Subcutaneous abdominal adipose tissue (tissue), 5 donors: ENCODE data around the gene USP9Y.

ENCODE experiments used
- H3K27ac ChIP-seq: one replicate; pipeline ENCODE4 v1.7.0; 2013; ENCODE audit warnings: low read depth, mild to moderate bottlenecking, inconsistent platforms, low read length, moderate library complexity
- H3K27me3 ChIP-seq, 5 donors: one replicate each; pipeline ENCODE4 v1.7.0; 2013; ENCODE audit warnings: low read length in 5 of 5, inconsistent platforms in 1 of 5; ENCODE audit not compliant: control insufficient read depth in 5 of 5, insufficient read depth in 4 of 5
- H3K36me3 ChIP-seq, 5 donors: one replicate each; pipeline ENCODE4 v1.7.0; 2013; ENCODE audit warnings: low read length in 5 of 5; ENCODE audit not compliant: control insufficient read depth in 5 of 5, insufficient read depth in 5 of 5
- H3K4me1 ChIP-seq, 5 donors: one replicate each; pipeline ENCODE4 v1.7.0; 2013; ENCODE audit warnings: low read length in 5 of 5, mild to moderate bottlenecking in 3 of 5, moderate library complexity in 1 of 5; ENCODE audit not compliant: control insufficient read depth in 5 of 5, insufficient read depth in 5 of 5
- H3K4me3 ChIP-seq, 5 donors: one replicate each; pipeline ENCODE4 v1.7.0; 2013; ENCODE audit warnings: low read length in 5 of 5, low read depth in 1 of 5
- H3K9ac ChIP-seq, 5 donors: one replicate each; pipeline ENCODE4 v1.7.0; 2013; ENCODE audit warnings: low read length in 5 of 5, mild to moderate bottlenecking in 4 of 5, moderate library complexity in 3 of 5
- H3K9me3 ChIP-seq, 5 donors: one replicate each; pipeline ENCODE4 v1.7.0; 2013; ENCODE audit warnings: low read length in 5 of 5; ENCODE audit not compliant: control insufficient read depth in 5 of 5
- donor health status: healthy.
- donor health status: healthy.
- donor health status: healthy.
- donor health status: healthy.
- donor health status: healthy.

USP9Y gene

DNA sequence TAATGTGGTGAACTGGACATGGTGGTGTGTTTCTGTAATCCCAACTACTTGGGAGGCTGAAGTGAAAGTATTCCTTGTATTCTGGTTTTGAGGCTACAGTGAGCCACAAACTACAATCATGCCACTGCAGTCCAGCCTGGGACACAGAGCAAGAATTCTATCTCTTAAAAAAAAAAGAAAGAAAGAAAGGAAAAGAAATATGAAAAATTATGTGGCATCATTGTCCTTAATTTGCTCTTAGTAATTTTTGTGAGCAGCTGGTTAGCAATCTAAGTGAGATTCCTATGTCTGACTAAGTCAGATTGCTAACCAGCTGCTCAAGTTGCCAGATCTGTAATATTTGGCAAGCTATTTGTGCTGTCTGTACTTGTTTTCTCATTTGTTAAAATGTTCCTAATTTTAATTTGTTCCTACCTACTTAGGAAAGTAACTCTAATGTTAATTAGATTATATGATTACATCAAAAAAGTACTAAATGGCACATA, 154.8 kb downstream of the USP9Y start:
- Histone ChIP-seq H3K9ac (no peak overlapping the region), H3K4me1 (no peaks in the 10 kb centered on the region), H3K9me3 (no peaks in the 10 kb centered on the region), H3K4me3 (no peak overlapping the region), H3K27ac (no peak overlapping the region), H3K36me3 (no peaks in the 10 kb centered on the region), H3K27me3 (no peaks in the 10 kb centered on the region)

DNA sequence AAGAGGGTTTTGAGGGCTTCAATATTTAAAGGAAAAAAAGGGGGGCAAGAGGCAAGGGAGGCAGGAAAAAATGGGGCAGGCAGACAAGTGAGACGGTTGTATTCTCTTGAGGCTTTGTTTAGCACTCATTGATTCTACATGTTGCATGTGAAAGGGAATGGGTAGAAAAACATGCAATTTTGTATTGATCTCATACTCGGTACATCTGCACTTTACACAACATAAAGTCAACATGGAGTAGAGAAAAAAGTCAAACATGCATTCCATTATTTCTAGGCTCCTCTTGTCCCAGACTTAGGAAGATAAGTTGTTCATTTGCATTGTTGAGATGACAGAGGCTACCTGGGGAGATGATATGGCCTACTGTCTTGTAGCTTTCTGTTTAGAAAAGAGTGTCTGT, 166.9 kb downstream of the USP9Y start:
- no peak overlapping the region for H3K9ac ChIP-seq

DNA sequence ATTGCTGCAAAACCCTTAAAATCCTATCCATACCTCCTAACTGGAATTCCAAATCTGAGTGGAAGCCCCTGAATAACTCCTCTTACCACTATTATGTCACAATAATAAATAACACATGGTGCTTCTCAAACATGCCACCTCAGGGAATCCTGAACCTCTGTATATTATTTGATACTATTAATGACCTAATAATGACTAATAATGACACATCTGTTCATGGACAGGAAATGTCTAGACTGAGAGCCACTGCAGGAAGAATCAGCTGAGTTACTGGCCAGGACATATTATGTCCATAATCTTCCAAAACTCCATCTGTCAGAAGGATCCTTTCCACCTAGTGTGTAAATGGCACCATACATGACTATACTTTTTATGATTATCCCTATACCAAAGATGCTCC, 195.9 kb downstream of the USP9Y start:
- Histone ChIP-seq H3K36me3 (no peaks in the 10 kb centered on the region), H3K9ac (no peak overlapping the region), H3K27me3 (no peaks in the 10 kb centered on the region), H3K4me1 (no peaks in the 10 kb centered on the region), H3K4me3 (no peak overlapping the region), H3K9me3 (no peaks in the 10 kb centered on the region), H3K27ac (no peak overlapping the region)

More for the DNA sequence above, 166.9 kb downstream of the USP9Y start:
- H3K36me3 ChIP-seq, result no peaks in the 10 kb centered on the region
- no peak overlapping the region for H3K27ac ChIP-seq
- no peaks in the 10 kb centered on the region for H3K27me3 ChIP-seq
- no peaks in the 10 kb centered on the region for H3K4me1 ChIP-seq
- H3K9me3 ChIP-seq, result no peaks in the 10 kb centered on the region
- no peak overlapping the region for H3K4me3 ChIP-seq

DNA sequence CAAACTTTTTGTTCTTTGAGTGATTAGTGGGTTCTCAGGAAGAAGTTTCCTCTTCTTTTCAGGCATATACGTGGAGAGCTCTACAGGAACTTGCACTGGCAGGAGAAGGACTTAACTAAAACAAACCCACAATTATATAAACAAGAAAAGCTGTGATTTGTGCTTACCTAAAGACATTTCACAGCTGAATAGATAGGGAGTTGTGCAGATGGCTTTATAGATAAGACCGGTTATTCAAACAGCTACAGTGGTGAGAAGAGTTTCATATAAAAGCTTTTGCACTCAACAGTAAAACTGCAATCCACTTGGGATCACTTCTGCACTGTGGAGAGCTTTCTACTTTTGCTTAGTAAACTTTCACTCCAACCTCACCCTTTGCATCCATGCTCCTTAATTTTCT, 197.6 kb downstream of the USP9Y start:
- Histone ChIP-seq H3K36me3 (no peaks in the 10 kb centered on the region), H3K4me3 (no peak overlapping the region), H3K27ac (no peak overlapping the region), H3K9me3 (no peaks in the 10 kb centered on the region), H3K9ac (no peak overlapping the region), H3K4me1 (no peaks in the 10 kb centered on the region), H3K27me3 (no peaks in the 10 kb centered on the region)

DNA sequence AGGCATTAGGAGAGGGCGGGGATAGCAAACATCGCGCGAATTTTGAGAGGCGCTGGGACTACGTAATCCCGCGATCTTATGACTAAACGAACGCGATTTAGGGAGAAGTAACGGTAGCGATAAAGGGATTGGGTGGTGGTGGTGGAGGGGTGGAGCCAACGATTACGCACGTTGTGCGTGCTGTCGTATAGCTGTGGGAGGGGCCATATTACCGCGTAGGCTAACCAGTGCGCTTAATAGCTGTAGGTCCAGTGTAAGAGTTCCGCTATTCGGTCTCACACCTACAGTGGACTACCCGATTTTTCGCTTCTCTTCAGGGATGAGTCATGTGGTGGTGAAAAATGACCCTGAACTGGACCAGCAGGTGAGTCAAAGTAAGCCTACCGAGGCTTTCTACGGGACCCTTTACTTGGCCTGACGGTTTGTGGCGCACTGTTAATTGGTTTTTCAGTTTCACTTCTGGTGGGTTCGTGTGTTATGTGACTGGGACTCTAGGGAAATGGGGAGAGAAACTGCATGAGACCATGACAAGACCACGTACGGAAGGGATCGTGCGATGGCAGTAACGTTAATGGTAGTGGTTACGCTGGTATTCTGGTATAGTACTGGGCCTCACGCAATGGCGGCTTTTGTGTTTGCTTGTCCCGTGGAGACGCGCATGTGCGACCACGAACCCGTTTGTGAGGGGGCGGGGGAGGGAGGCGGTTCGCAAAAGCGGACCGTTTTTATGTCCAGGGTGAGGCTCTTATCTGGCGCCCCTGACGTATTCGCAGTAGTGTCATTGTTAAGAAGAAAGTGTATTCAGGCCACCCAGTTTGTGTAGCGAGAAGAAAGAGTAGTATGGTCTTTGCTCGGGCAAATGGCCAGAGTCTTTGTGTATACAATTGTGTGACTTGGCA, 203.8 kb downstream of the USP9Y start, which contains the start of gene DDX3Y:
Gene DDX3Y (plus strand): TSS at position 251 of the 899 bp plus-strand sequence. CDS start 69 bp downstream, at position 320.
- H3K4me1 ChIP-seq, result no peaks in the 10 kb centered on the region
- H3K9me3 ChIP-seq, result no peaks in the 10 kb centered on the region
- H3K27me3 ChIP-seq, result no peaks in the 10 kb centered on the region
- H3K27ac ChIP-seq, result no peak within 1 kb of the TSS
- no peak within 1 kb of the TSS for H3K9ac ChIP-seq
- H3K4me3 ChIP-seq, result no peak within 1 kb of the TSS
- no peaks in the 10 kb centered on the region for H3K36me3 ChIP-seq

DNA sequence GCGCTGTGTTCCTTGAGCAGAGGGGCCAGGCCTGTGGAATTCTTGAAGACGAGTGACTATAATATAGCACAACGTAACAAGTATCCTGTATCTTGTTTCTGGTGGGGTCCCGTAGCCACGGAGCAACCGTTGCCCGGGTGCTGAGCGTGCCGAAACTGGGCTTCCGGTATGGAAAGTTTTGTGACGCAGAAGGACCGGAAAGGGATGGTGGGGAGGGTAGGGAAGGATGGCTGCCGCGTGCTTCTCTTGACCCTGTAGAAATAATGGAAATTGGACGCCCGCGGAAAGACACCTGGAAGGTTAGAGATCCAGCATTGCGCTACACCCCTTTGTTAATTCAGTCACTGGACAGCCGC, 204.5 kb downstream of the USP9Y start:
- Histone ChIP-seq H3K4me1 (no peaks in the 10 kb centered on the region), H3K27me3 (no peaks in the 10 kb centered on the region), H3K9me3 (no peaks in the 10 kb centered on the region), H3K9ac (no peak overlapping the region), H3K4me3 (no peak overlapping the region), H3K36me3 (no peaks in the 10 kb centered on the region), H3K27ac (no peak overlapping the region)

DNA sequence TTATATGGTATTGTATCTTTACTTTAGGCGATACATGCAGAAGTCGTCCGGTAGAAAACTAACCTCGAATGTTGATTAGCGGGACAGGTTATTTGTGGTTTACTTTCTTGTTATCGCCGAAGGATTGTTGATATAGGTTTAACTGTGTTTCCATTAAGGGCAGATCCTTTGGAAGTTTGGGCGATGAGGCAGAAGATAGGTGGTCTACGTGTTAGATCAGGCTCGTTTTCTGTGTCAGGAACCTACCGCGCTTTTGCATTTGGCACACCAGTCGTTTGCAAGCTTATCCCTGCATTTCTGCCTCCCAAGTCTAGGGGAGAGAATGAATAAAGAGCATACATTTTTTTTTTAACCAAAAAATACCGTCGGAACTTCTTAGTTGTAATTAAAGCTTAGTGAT, 204.9 kb downstream of the USP9Y start:
- H3K27me3 ChIP-seq, result no peaks in the 10 kb centered on the region
- no peaks in the 10 kb centered on the region for H3K9me3 ChIP-seq
- H3K9ac ChIP-seq, result no peak overlapping the region
- no peaks in the 10 kb centered on the region for H3K36me3 ChIP-seq
- no peaks in the 10 kb centered on the region for H3K4me1 ChIP-seq
- H3K27ac ChIP-seq, result no peak overlapping the region
- H3K4me3 ChIP-seq, result no peak overlapping the region
